ENCODE data around the gene TSHZ2.

The TSHZ2 gene

DNA sequence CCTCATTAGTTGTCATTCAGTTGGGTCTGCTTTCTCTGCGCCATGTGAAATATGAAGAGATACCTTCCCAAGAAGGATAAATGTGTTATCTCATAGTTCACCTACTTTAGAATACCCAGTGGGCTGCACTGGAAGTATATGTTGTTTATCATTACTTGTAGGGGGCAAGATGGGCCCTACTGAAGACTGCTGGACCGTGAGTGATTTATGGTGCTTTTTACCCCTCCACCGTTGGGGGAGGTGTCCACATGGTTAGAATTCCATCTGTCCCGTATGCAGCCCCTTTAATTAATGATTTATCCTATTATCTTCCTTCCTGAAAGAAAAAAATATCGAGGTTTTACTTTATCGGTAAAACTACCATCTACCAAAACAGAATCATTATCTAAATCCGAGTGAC, 97.0 kb downstream of the TSHZ2 start:
- no peak overlapping the region for H3K27ac ChIP-seq
- no peak for TF ChIP-seq CTCF (IDR thresholded peaks at IDR 0.05; ENCODE audit: low read depth, low read length, missing control alignments)
- no peaks in the 10 kb centered on the region for H3K27me3 ChIP-seq (replicated peaks)
- no peak for DNase-seq
- no peak overlapping the region for H3K4me3 ChIP-seq (ENCODE audit: low read depth, low read length)
- in situ Hi-C loops (cut with HindIII; ENCODE audit: low pct_ligation_motif_present, low sequenced_read_pairs): no loop called here
- H3K36me3 ChIP-seq (replicated peaks): no peaks in the 10 kb centered on the region

GRCh38 chr20:53070224-53070623, 98.1 kb downstream of the TSHZ2 start:
- Histone ChIP-seq H3K27me3 (replicated peaks) (no peaks in the 10 kb centered on the region), H3K36me3 (replicated peaks) (no peaks in the 10 kb centered on the region), H3K27ac (no peak overlapping the region), H3K4me3 (ENCODE audit: low read depth, low read length) (no peak overlapping the region)
- no peak for TF ChIP-seq CTCF (IDR thresholded peaks at IDR 0.05; ENCODE audit: low read depth, low read length, missing control alignments)
- no peak for DNase-seq
- in situ Hi-C loops (cut with HindIII; ENCODE audit: low pct_ligation_motif_present, low sequenced_read_pairs): no loop called here

DNA sequence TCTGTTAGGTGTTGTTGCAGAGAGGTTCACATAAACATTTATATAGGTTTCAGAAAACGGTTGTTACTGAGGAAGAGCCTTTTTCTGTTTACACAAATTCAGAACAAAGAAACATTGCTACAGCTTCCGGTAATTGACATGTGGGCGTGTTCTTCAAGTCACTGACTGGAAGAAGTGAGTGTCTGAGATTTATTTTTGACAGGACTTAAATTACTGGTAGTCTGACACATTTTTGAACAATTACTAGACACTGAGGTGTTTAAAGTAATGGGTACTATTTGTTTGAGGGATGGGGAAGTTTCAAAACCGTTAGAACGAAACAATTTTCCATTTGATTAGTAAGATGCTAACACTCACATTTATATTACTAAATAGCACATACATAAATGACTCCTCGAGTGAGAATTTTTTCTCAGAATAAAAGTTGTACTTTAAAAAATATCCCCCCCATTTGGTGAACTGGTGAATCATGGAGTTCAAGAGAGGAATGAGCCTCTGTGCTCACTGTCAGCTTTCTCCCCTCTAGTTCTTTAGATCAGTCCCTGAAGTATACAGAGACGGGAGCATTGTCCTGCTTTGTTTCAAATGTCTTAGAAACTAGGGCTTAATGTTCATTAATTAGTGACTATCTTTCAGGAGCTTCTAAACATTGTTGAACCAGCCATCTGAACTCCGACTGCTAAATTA, 98.7 kb downstream of the TSHZ2 start:
- DNase-seq: no peak
- Histone ChIP-seq H3K27ac (no peak overlapping the region), H3K36me3 (replicated peaks) (no peaks in the 10 kb centered on the region), H3K4me3 (ENCODE audit: low read depth, low read length) (no peak overlapping the region), H3K27me3 (replicated peaks) (no peaks in the 10 kb centered on the region)
- no peak for TF ChIP-seq CTCF (IDR thresholded peaks at IDR 0.05; ENCODE audit: low read depth, low read length, missing control alignments)
- in situ Hi-C loops (cut with HindIII; ENCODE audit: low pct_ligation_motif_present, low sequenced_read_pairs): no loop called here

- Histone ChIP-seq H3K4me3 (ENCODE audit: low read depth, low read length) (no peak overlapping the region), H3K36me3 (replicated peaks) (no peaks in the 10 kb centered on the region), H3K27me3 (replicated peaks) (no peaks in the 10 kb centered on the region), H3K27ac (no peak overlapping the region)
- in situ Hi-C loops (cut with HindIII; ENCODE audit: low pct_ligation_motif_present, low sequenced_read_pairs): no loop called here
- DNase-seq: no peak
- no peak for TF ChIP-seq CTCF (IDR thresholded peaks at IDR 0.05; ENCODE audit: low read depth, low read length, missing control alignments)
These were observed 99.7 kb downstream of the TSHZ2 start for GRCh38 chr20:53071833-53072232.

GRCh38 chr20:53072923-53073579, 100.9 kb downstream of the TSHZ2 start:
- Histone ChIP-seq H3K27ac (no peak overlapping the region), H3K36me3 (replicated peaks) (no peaks in the 10 kb centered on the region), H3K4me3 (ENCODE audit: low read depth, low read length) (no peak overlapping the region), H3K27me3 (replicated peaks) (no peaks in the 10 kb centered on the region)
- in situ Hi-C loops (cut with HindIII; ENCODE audit: low pct_ligation_motif_present, low sequenced_read_pairs): no loop called here
- TF ChIP-seq CTCF (IDR thresholded peaks at IDR 0.05; ENCODE audit: low read depth, low read length, missing control alignments): no peak
- no peak for DNase-seq
